Renal pelvis (tissue), 4 donors: ENCODE data around the gene DNAJC21. TPM values are rescaled to one million over a fixed set of nuclear protein-coding genes. Genes with fewer than 3 reads are reported as not detected.
"Not testable (repeated sequence)": the region's sequence is repeated elsewhere in the genome, so short reads cannot be mapped to it uniquely, and the experiment has no call there.

Experiments
- DNase-seq: peaks from one replicate; pipeline ENCODE4 v3.0.0-alpha.2; 2013
- polyA plus RNA-seq, 3 donors: library from polyadenylated mRNA; unstranded; fragments of 120-200 nt; gene quantifications; one replicate each; pipeline ENCODE4 v1.2.1, GENCODE V29; 2013; ENCODE audit not compliant: insufficient read length in 3 of 3

DNAJC21 gene
- polyA plus RNA-seq, 3 donors, result 67.9 to 77.1 (median 73.0) TPM

- no peak for DNase-seq
These were observed 13.5 kb upstream of the DNAJC21 start for GRCh38 chr5:34915856-34916192.

GRCh38 chr5:34916518-34916917, 12.8 kb upstream of the DNAJC21 start:
- no peak for DNase-seq

GRCh38 chr5:34918025-34918424, 11.3 kb upstream of the DNAJC21 start:
- DNase-seq, result no peak

- no peak for DNase-seq
These were observed 10.3 kb upstream of the DNAJC21 start for GRCh38 chr5:34919077-34919476.

GRCh38 chr5:34923256-34923655, 6.1 kb upstream of the DNAJC21 start:
- DNase-seq, result not testable (repeated sequence)

GRCh38 chr5:34923694-34924461, 5.5 kb upstream of the DNAJC21 start:
- no peak for DNase-seq

- DNase-seq, result no peak
These were observed 4.9 kb upstream of the DNAJC21 start for GRCh38 chr5:34924462-34924765.

- no peak for DNase-seq
These were observed 3.0 kb upstream of the DNAJC21 start for GRCh38 chr5:34926318-34926888.

- DNase-seq, result no peak
These were observed 1.6 kb upstream of the DNAJC21 start for GRCh38 chr5:34927785-34928184.

GRCh38 chr5:34928267-34928666, 1.1 kb upstream of the DNAJC21 start:
- DNase-seq, result no peak

GRCh38 chr5:34929720-34930461, 532 bp downstream of the DNAJC21 start:
- DNase-seq, result peak; percentile 85

- DNase-seq, result peak; percentile 12
These were observed 1.1 kb downstream of the DNAJC21 start for GRCh38 chr5:34930462-34930844.

GRCh38 chr5:34930870-34931269, 1.5 kb downstream of the DNAJC21 start:
- no peak for DNase-seq

GRCh38 chr5:34932947-34933346, 3.6 kb downstream of the DNAJC21 start:
- DNase-seq, result no peak

- DNase-seq, result no peak
These were observed 12.6 kb downstream of the DNAJC21 start for GRCh38 chr5:34941936-34942335.

- DNase-seq, result no peak
These were observed 14.7 kb downstream of the DNAJC21 start for GRCh38 chr5:34944044-34944443.

GRCh38 chr5:34944460-34945047, 15.2 kb downstream of the DNAJC21 start:
- DNase-seq, result no peak

- no peak for DNase-seq
These were observed 28.0 kb downstream of the DNAJC21 start for GRCh38 chr5:34957321-34957720.

- peak; percentile 24 for DNase-seq
These were observed 28.7 kb downstream of the DNAJC21 start for GRCh38 chr5:34957857-34958690.

GRCh38 chr5:34959323-34959722, 30.0 kb downstream of the DNAJC21 start:
- no peak for DNase-seq

GRCh38 chr5:34967540-34967939, 38.2 kb downstream of the DNAJC21 start:
- no peak for DNase-seq

- no peak for DNase-seq
These were observed 38.9 kb downstream of the DNAJC21 start for GRCh38 chr5:34968258-34968657.
